ENCODE results near the gene JOSD1. TPM values are rescaled to one million over a fixed set of nuclear protein-coding genes. Genes with fewer than 3 reads are reported as not detected.
A peak's percentile ranks its signal among the peaks of the same experiment; 100 is the strongest.
"Not testable (repeated sequence)": the region's sequence is repeated elsewhere in the genome, so short reads cannot be mapped to it uniquely, and the experiment has no call there.

Gene JOSD1
- total RNA-seq, 1 experiment from 2014 or later = 58.5 TPM

- CTCF ChIA-PET = interaction anchor here (1.0 kb wide), 1 partner anchor 29 kb away, joined by 6 read pairs; no protein-coding TSS in a partner anchor
- TF ChIP-seq CTCF (IDR thresholded peaks at IDR 0.05; ENCODE audit: unreplicated experiment) = no peak
- H3K4me1 Mint-ChIP-seq (ENCODE audit: low read depth, unreplicated experiment) = peaks cover 22% of the 10 kb centered on the region
Measured at GRCh38 chr22:38649841-38650522, 50.8 kb downstream of the JOSD1 start.

GRCh38 chr22:38645430-38645829 lies 55.3 kb downstream of the JOSD1 start:
- Mint-ChIP-seq H3K27me3 (ENCODE audit: unreplicated experiment) (no peaks in the 10 kb centered on the region), H3K36me3 (ENCODE audit: insufficient read depth, unreplicated experiment) (no peaks in the 10 kb centered on the region), H3K9me3 (ENCODE audit: low read depth, unreplicated experiment) (no peaks in the 10 kb centered on the region), H3K27ac (ENCODE audit: unreplicated experiment) (no peak overlapping the region), H3K4me1 (ENCODE audit: low read depth, unreplicated experiment) (peaks cover 12% of the 10 kb centered on the region), H3K4me3 (ENCODE audit: low read depth, unreplicated experiment) (no peak overlapping the region)
- BruUV-seq (replicated peaks) = no TSS peak
- TF ChIP-seq CTCF (IDR thresholded peaks at IDR 0.05; ENCODE audit: unreplicated experiment) = no peak
- intact Hi-C loops (cut with micrococcal nuclease; ENCODE audit: unreplicated experiment) = no loop called here
- CTCF ChIA-PET = no interaction called here
- no peak for DNase-seq

More at GRCh38 chr22:38649841-38650522, 50.8 kb downstream of the JOSD1 start:
- Mint-ChIP-seq H3K27me3 (ENCODE audit: unreplicated experiment) (no peaks in the 10 kb centered on the region), H3K4me3 (ENCODE audit: low read depth, unreplicated experiment) (no peak overlapping the region), H3K36me3 (ENCODE audit: insufficient read depth, unreplicated experiment) (peaks cover 5% of the 10 kb centered on the region), H3K27ac (ENCODE audit: unreplicated experiment) (peak overlapping the region; percentile 7), H3K9me3 (ENCODE audit: low read depth, unreplicated experiment) (no peaks in the 10 kb centered on the region)
- BruUV-seq (replicated peaks) = no TSS peak
- intact Hi-C loops (cut with micrococcal nuclease; ENCODE audit: unreplicated experiment) = no loop called here
- peak; percentile 41 for DNase-seq

GRCh38 chr22:38644245-38644644 lies 56.5 kb downstream of the JOSD1 start:
- H3K36me3 Mint-ChIP-seq (ENCODE audit: insufficient read depth, unreplicated experiment); H3K27me3 Mint-ChIP-seq (ENCODE audit: unreplicated experiment); intact Hi-C loops (cut with micrococcal nuclease; ENCODE audit: unreplicated experiment); H3K4me3 Mint-ChIP-seq (ENCODE audit: low read depth, unreplicated experiment); H3K4me1 Mint-ChIP-seq (ENCODE audit: low read depth, unreplicated experiment); CTCF ChIA-PET; BruUV-seq (replicated peaks); H3K9me3 Mint-ChIP-seq (ENCODE audit: low read depth, unreplicated experiment); H3K27ac Mint-ChIP-seq (ENCODE audit: unreplicated experiment); DNase-seq: not testable (repeated sequence)

GRCh38 chr22:38641476-38642040 lies 59.2 kb downstream of the JOSD1 start:
- BruUV-seq (replicated peaks) = no TSS peak
- intact Hi-C loops (cut with micrococcal nuclease; ENCODE audit: unreplicated experiment) = no loop called here
- no peak for DNase-seq
- Mint-ChIP-seq H3K4me1 (ENCODE audit: low read depth, unreplicated experiment) (no peaks in the 10 kb centered on the region), H3K27me3 (ENCODE audit: unreplicated experiment) (no peaks in the 10 kb centered on the region), H3K27ac (ENCODE audit: unreplicated experiment) (no peak overlapping the region), H3K9me3 (ENCODE audit: low read depth, unreplicated experiment) (no peaks in the 10 kb centered on the region), H3K36me3 (ENCODE audit: insufficient read depth, unreplicated experiment) (no peaks in the 10 kb centered on the region), H3K4me3 (ENCODE audit: low read depth, unreplicated experiment) (no peak overlapping the region)
- CTCF ChIA-PET = interaction anchor here (0.6 to 0.7 kb wide), 3 partner anchors 127 to 1944 kb away, joined by 3 to 4 read pairs (median 4); no protein-coding TSS in a partner anchor
- no peak for TF ChIP-seq CTCF (IDR thresholded peaks at IDR 0.05; ENCODE audit: unreplicated experiment)

GRCh38 chr22:38638728-38639127 lies 62.0 kb downstream of the JOSD1 start:
- no TSS peak for BruUV-seq (replicated peaks)
- no peaks in the 10 kb centered on the region for H3K4me1 Mint-ChIP-seq (ENCODE audit: low read depth, unreplicated experiment)
- TF ChIP-seq CTCF (IDR thresholded peaks at IDR 0.05; ENCODE audit: unreplicated experiment) = no peak
- intact Hi-C loops (cut with micrococcal nuclease; ENCODE audit: unreplicated experiment) = no loop called here
- H3K9me3 Mint-ChIP-seq (ENCODE audit: low read depth, unreplicated experiment) = no peaks in the 10 kb centered on the region
- H3K4me3 Mint-ChIP-seq (ENCODE audit: low read depth, unreplicated experiment) = no peak overlapping the region
- CTCF ChIA-PET = interaction anchor here (0.7 kb wide), 1 partner anchor 350 kb away, joined by 4 read pairs; no protein-coding TSS in a partner anchor
- H3K27ac Mint-ChIP-seq (ENCODE audit: unreplicated experiment) = no peak overlapping the region
- H3K36me3 Mint-ChIP-seq (ENCODE audit: insufficient read depth, unreplicated experiment) = no peaks in the 10 kb centered on the region
- no peaks in the 10 kb centered on the region for H3K27me3 Mint-ChIP-seq (ENCODE audit: unreplicated experiment)
- DNase-seq = no peak

Data from Calu3 (cell line).